ENCODE measurements around the gene SNX11.

DNA sequence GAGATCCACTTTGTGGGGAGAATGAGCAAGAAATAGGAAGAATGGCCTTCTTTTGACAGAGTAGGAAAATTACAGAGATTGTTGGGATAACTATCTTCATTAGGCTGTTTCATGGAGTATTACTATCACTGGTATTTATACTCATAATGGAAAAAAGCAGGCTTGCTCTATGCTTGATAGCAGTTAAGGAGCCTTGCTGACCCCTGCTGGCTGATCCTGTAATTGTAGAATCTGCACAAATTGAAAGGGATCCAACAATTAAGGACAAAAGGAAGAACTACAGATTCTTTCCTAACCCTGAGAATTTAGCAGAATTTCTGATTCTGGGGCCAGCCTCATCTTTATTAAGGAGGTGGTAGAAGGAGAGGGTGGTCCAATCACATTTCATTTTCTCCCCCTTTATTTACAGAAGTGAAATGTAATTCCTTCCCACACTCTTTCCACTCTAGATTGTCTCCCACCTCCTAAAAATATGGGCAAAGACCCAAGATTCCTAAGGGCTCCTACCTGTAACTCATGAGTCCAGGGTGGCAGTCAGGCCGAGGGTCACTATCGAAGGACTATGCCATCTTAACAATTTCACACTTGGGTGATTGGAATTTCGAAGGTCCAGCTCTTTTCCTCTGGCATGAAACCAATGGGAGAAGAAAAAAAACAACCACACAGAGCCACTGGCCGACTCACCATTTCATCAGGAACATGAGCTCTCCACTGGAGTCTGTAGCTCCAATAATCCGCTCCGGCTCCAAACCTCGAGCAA is 33.1 kb upstream of the SNX11 start:
- no peak for TF ChIP-seq ZNF777 (tag by site-specific recombination; IDR thresholded peaks at IDR 0.05; ENCODE audit: borderline replicate concordance)
- no peak for TF ChIP-seq PATZ1 (tag by site-specific recombination; IDR thresholded peaks at IDR 0.05)
- no peak for TF ChIP-seq MZF1 (tag by site-specific recombination; IDR thresholded peaks at IDR 0.05; ENCODE audit: borderline replicate concordance)
- no peak for TF ChIP-seq ZNF571 (tag by site-specific recombination; IDR thresholded peaks at IDR 0.05)
- no peak for TF ChIP-seq BCL11B (tag by site-specific recombination; IDR thresholded peaks at IDR 0.05; ENCODE audit: low read depth)
- TF ChIP-seq PRDM6 (tag by site-specific recombination; IDR thresholded peaks at IDR 0.05): no peak
- TF ChIP-seq, protein P1, sequence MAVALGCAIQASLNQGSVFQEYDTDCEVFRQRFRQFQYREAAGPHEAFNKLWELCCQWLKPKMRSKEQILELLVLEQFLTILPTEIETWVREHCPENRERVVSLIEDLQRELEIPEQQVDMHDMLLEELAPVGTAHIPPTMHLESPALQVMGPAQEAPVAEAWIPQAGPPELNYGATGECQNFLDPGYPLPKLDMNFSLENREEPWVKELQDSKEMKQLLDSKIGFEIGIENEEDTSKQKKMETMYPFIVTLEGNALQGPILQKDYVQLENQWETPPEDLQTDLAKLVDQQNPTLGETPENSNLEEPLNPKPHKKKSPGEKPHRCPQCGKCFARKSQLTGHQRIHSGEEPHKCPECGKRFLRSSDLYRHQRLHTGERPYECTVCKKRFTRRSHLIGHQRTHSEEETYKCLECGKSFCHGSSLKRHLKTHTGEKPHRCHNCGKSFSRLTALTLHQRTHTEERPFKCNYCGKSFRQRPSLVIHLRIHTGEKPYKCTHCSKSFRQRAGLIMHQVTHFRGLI (tag by site-specific recombination; IDR thresholded peaks at IDR 0.05): no peak
- no peak for TF ChIP-seq ZNF140 (tag by site-specific recombination; IDR thresholded peaks at IDR 0.05)
- TF ChIP-seq, protein P2, sequence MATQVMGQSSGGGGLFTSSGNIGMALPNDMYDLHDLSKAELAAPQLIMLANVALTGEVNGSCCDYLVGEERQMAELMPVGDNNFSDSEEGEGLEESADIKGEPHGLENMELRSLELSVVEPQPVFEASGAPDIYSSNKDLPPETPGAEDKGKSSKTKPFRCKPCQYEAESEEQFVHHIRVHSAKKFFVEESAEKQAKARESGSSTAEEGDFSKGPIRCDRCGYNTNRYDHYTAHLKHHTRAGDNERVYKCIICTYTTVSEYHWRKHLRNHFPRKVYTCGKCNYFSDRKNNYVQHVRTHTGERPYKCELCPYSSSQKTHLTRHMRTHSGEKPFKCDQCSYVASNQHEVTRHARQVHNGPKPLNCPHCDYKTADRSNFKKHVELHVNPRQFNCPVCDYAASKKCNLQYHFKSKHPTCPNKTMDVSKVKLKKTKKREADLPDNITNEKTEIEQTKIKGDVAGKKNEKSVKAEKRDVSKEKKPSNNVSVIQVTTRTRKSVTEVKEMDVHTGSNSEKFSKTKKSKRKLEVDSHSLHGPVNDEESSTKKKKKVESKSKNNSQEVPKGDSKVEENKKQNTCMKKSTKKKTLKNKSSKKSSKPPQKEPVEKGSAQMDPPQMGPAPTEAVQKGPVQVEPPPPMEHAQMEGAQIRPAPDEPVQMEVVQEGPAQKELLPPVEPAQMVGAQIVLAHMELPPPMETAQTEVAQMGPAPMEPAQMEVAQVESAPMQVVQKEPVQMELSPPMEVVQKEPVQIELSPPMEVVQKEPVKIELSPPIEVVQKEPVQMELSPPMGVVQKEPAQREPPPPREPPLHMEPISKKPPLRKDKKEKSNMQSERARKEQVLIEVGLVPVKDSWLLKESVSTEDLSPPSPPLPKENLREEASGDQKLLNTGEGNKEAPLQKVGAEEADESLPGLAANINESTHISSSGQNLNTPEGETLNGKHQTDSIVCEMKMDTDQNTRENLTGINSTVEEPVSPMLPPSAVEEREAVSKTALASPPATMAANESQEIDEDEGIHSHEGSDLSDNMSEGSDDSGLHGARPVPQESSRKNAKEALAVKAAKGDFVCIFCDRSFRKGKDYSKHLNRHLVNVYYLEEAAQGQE (tag by site-specific recombination; IDR thresholded peaks at IDR 0.05): no peak
- TF ChIP-seq, protein P3, sequence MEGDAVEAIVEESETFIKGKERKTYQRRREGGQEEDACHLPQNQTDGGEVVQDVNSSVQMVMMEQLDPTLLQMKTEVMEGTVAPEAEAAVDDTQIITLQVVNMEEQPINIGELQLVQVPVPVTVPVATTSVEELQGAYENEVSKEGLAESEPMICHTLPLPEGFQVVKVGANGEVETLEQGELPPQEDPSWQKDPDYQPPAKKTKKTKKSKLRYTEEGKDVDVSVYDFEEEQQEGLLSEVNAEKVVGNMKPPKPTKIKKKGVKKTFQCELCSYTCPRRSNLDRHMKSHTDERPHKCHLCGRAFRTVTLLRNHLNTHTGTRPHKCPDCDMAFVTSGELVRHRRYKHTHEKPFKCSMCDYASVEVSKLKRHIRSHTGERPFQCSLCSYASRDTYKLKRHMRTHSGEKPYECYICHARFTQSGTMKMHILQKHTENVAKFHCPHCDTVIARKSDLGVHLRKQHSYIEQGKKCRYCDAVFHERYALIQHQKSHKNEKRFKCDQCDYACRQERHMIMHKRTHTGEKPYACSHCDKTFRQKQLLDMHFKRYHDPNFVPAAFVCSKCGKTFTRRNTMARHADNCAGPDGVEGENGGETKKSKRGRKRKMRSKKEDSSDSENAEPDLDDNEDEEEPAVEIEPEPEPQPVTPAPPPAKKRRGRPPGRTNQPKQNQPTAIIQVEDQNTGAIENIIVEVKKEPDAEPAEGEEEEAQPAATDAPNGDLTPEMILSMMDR (tag by site-specific recombination; IDR thresholded peaks at IDR 0.05): peak; percentile 23; the same call in 1 of the 2 replicates
- no peak for TF ChIP-seq ZNF530 (tag by site-specific recombination; IDR thresholded peaks at IDR 0.05; ENCODE audit: low read depth)
- no peak for TF ChIP-seq KLF1 (tag by site-specific recombination; IDR thresholded peaks at IDR 0.05)
- TF ChIP-seq, protein P4, sequence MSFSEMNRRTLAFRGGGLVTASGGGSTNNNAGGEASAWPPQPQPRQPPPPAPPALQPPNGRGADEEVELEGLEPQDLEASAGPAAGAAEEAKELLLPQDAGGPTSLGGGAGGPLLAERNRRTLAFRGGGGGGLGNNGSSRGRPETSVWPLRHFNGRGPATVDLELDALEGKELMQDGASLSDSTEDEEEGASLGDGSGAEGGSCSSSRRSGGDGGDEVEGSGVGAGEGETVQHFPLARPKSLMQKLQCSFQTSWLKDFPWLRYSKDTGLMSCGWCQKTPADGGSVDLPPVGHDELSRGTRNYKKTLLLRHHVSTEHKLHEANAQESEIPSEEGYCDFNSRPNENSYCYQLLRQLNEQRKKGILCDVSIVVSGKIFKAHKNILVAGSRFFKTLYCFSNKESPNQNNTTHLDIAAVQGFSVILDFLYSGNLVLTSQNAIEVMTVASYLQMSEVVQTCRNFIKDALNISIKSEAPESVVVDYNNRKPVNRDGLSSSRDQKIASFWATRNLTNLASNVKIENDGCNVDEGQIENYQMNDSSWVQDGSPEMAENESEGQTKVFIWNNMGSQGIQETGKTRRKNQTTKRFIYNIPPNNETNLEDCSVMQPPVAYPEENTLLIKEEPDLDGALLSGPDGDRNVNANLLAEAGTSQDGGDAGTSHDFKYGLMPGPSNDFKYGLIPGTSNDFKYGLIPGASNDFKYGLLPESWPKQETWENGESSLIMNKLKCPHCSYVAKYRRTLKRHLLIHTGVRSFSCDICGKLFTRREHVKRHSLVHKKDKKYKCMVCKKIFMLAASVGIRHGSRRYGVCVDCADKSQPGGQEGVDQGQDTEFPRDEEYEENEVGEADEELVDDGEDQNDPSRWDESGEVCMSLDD (tag by site-specific recombination; IDR thresholded peaks at IDR 0.05): no peak
